Measurements from ENCODE around the gene NXPH2. TPM values are rescaled to one million over a fixed set of nuclear protein-coding genes. Genes with fewer than 3 reads are reported as not detected.
A peak's percentile ranks its signal among the peaks of the same experiment; 100 is the strongest.

NXPH2 gene
- 1 to 10 TPM in 1 of 2 donors, under 1 TPM in 1; 0.48 to 1.3 TPM for total RNA-seq

DNA sequence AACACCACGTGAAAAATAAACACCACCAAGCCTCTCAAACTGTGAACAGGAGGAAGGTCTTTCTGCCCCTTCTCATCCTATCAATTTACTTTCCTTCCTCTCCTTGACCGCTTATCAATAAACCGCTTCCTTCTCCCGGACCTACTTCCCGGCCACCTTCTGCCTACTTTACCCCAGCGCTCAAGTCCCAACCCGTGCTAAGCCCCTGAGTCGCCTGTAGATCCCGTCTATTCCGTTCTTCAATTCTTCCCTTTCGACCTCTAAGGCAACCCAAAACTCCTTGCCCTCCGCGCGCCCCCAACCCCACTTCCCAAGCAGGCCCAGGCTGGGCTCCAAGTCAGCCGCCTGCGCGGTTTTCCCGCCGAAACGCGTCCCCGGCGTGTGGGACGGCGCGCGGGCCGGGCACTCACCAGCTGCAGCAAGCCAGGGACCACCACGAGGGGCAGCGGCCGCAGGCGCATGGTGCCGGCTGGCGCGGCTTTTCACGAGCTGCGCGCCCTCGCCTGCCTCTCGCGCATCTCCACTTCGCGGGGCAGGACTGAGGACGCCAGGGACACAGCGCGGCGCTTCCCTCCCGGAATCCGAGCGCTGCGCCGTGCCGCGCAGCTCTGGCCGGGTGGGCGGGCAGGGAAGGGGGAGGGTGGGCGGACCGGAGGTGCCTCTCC, at the start of gene NXPH2:
TSS of gene NXPH2 (minus strand) at position 610 of the 665 bp plus-strand sequence. CDS start at position 461, 149 bp downstream.
- DNase-seq (ENCODE audit: low spot score): no peak
- Histone ChIP-seq H3K9me3 (no peaks in the 10 kb centered on the region), H3K4me1 (peaks cover 0 to 19% of the 10 kb centered on the region in 2 donors), H3K27me3 (peaks cover 0 to 12% of the 10 kb centered on the region in 2 donors), H3K27ac (no peak within 1 kb of the TSS), H3K36me3 (no peaks in the 10 kb centered on the region), H3K4me3 (peak within 1 kb of the TSS; percentile 14 to 46)
- TF ChIP-seq CTCF (IDR thresholded peaks at IDR 0.05): no peak

DNA sequence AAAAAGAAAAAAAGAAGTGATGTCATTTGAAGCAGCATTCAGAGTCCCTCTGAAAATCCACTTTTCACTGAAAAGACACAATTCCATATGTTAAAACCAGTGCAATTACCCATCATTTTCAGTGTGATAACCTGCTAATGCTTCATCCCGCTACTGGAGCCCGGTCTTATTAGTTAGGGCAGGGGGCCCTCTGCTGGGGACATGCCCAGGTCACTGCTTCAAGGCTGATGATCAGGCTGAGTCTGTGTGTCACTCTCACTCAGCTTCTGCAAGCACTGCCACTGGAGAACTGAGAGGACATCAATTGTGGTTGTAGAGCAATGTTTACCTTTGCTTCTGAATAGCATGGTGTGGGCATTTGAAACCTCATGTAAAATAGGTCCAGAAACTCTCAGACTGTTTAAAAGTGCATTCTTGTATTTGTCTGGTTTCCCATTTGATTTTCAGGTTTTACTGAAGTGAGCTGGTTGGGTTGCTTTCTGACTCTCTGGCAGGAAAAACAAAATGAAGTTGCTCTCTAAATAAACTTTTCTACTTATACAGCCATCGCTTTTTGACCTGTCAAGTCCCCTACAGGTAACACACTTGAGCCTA, 49.2 kb upstream of the NXPH2 start:
- no peaks in the 10 kb centered on the region for H3K9me3 ChIP-seq
- no peak overlapping the region for H3K27ac ChIP-seq
- peak in 1 of 2 donors; percentile 34 for TF ChIP-seq CTCF (IDR thresholded peaks at IDR 0.05)
- DNase-seq (ENCODE audit: low spot score): no peak
- H3K4me1 ChIP-seq: no peaks in the 10 kb centered on the region
- no peaks in the 10 kb centered on the region for H3K27me3 ChIP-seq
- no peak overlapping the region for H3K4me3 ChIP-seq
- no peaks in the 10 kb centered on the region for H3K36me3 ChIP-seq

GRCh38 chr2:138827426-138828054, 47.4 kb upstream of the NXPH2 start:
- no peaks in the 10 kb centered on the region for H3K4me1 ChIP-seq
- no peak for DNase-seq (ENCODE audit: low spot score)
- H3K27ac ChIP-seq: no peak overlapping the region
- H3K4me3 ChIP-seq: no peak overlapping the region
- no peaks in the 10 kb centered on the region for H3K36me3 ChIP-seq
- TF ChIP-seq CTCF (IDR thresholded peaks at IDR 0.05): peak; percentile 52 to 80
- no peaks in the 10 kb centered on the region for H3K9me3 ChIP-seq
- H3K27me3 ChIP-seq: no peaks in the 10 kb centered on the region

DNA sequence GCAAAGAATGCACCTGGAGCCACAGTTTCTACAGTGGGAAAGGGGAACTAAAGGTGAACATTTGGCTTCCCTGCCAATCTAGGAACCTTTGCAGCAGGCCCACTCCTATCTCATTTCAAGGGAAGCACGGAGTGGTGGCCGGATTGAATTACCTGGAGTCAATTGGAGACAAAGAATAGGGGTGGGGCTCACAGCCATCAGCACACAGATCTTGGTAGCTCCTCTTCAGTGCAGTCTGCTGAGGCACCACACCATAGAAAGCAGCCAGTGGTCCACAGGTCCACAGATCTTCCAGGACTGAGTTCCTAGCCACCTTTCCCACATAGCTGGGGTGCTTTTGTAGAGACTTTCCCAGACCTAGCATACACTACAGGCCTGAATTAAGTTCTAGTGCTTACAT, 43.5 kb upstream of the NXPH2 start:
- H3K27me3 ChIP-seq: no peaks in the 10 kb centered on the region
- H3K36me3 ChIP-seq: no peaks in the 10 kb centered on the region
- H3K4me1 ChIP-seq: no peaks in the 10 kb centered on the region
- H3K9me3 ChIP-seq: no peaks in the 10 kb centered on the region
- H3K4me3 ChIP-seq: no peak overlapping the region
- H3K27ac ChIP-seq: no peak overlapping the region
- TF ChIP-seq CTCF (IDR thresholded peaks at IDR 0.05): no peak
- DNase-seq (ENCODE audit: low spot score): no peak

GRCh38 chr2:138819964-138820363, 39.8 kb upstream of the NXPH2 start:
- H3K36me3 ChIP-seq: no peaks in the 10 kb centered on the region
- no peaks in the 10 kb centered on the region for H3K4me1 ChIP-seq
- H3K4me3 ChIP-seq: no peak overlapping the region
- no peaks in the 10 kb centered on the region for H3K9me3 ChIP-seq
- H3K27ac ChIP-seq: no peak overlapping the region
- no peaks in the 10 kb centered on the region for H3K27me3 ChIP-seq
- no peak for TF ChIP-seq CTCF (IDR thresholded peaks at IDR 0.05)
- no peak for DNase-seq (ENCODE audit: low spot score)
